Large intestine (tissue), 3 donors: Measurements from ENCODE around the gene OR2T5. TPM values are rescaled to one million over a fixed set of nuclear protein-coding genes. Genes with fewer than 3 reads are reported as not detected.
"Not testable (repeated sequence)": the region's sequence is repeated elsewhere in the genome, so short reads cannot be mapped to it uniquely, and the experiment has no call there.

Source experiments
- DNase-seq, 2 donors: peaks; one replicate each; pipeline versions ENCODE4 v3.0.0 to v3.0.0-alpha.2; 2013
- H3K27ac ChIP-seq: one replicate; pipeline ENCODE4 v1.5.1; 2013; ENCODE audit warnings: low read length
- H3K27me3 ChIP-seq: 2 replicates; pipeline ENCODE4 v1.6.1; 2013; ENCODE audit warnings: low read length; ENCODE audit not compliant: control insufficient read depth, insufficient read depth
- H3K36me3 ChIP-seq: 2 replicates; pipeline ENCODE4 v1.6.1; 2013; ENCODE audit warnings: low read length; ENCODE audit not compliant: control insufficient read depth, insufficient read depth
- H3K4me1 ChIP-seq: one replicate; pipeline ENCODE4 v1.6.1; 2013; ENCODE audit warnings: low read length; ENCODE audit not compliant: control insufficient read depth, insufficient read depth
- H3K4me3 ChIP-seq: one replicate; pipeline ENCODE4 v1.5.1; 2013; ENCODE audit warnings: low read length
- H3K9me3 ChIP-seq: one replicate; pipeline ENCODE4 v1.6.1; 2013; ENCODE audit warnings: mild to moderate bottlenecking, low read depth, low read length, moderate library complexity; ENCODE audit not compliant: control insufficient read depth
- WGBS: methylation state at CpG from one replicate; pipeline ENCODE4 v1.1.5; 2013; ENCODE audit warnings: low lambda C conversion rate; ENCODE audit not compliant: insufficient coverage; 5-methylcytosine and 5-hydroxymethylcytosine counted together
- polyA plus RNA-seq: library from polyadenylated mRNA; unstranded; fragments of 120-200 nt; gene quantifications from one replicate; pipeline ENCODE4 v1.2.1, GENCODE V29; 2013

The OR2T5 gene
- polyA plus RNA-seq, 1 donor: not detected

- H3K4me1 ChIP-seq, H3K27ac ChIP-seq: not testable (repeated sequence)
- no CpG with 5 or more reads among the region's 4 CpGs for WGBS
Measured at GRCh38 chr1:248455045-248455444, 33.3 kb upstream of the OR2T5 start.

DNA sequence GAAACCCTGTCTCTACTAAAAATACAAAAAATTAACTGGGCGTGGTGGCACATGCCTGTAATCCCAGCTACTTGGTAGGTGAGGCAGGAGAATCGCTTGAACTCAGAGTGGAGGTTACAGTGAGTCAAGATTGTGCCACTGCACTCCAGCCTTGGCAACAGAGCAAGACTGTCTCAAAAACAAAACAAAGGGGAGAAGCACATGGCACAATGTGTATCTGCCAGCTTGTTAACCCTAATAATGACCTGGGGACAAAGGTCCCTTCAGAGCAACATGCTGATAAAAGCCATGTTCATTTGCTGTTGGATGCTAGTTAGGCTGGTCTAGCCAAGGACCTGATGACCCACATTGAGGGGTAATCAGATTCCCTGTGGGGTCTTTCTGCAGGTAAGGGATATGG lies 31.8 kb upstream of the OR2T5 start:
- H3K4me1 ChIP-seq, H3K27me3 ChIP-seq, H3K4me3 ChIP-seq, H3K27ac ChIP-seq, H3K36me3 ChIP-seq, DNase-seq, H3K9me3 ChIP-seq: not testable (repeated sequence)
- WGBS: no CpG with 5 or more reads among the region's 2 CpGs

More at GRCh38 chr1:248455045-248455444, 33.3 kb upstream of the OR2T5 start:
- DNase-seq, H3K27me3 ChIP-seq, H3K36me3 ChIP-seq, H3K9me3 ChIP-seq, H3K4me3 ChIP-seq: not testable (repeated sequence)

DNA sequence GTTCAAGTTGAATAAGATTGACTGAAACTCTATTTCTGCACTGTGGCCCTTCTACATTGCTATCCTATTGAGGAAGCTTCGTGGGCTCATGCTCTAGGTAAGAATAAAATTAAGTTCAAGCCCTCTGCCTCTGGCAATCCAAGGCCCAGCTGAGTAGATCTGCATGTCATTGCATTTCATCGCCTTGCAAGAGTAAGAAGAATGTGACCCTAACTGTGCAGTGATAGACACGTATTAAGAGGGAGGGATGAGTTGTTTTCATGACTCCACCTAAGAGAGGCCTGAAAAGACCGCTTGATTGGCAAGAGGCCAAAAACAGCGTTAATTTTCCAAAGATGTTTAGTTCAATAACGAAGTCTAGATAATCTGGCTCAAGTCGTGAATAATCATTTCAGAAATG lies 29.3 kb upstream of the OR2T5 start:
- not testable (repeated sequence) for H3K4me3 ChIP-seq, DNase-seq
- WGBS: 100% methylated on average over 1 of the region's 7 CpGs

GRCh38 chr1:248471154-248471553 lies 17.2 kb upstream of the OR2T5 start:
- no peaks in the 10 kb centered on the region for H3K4me1 ChIP-seq
- H3K4me3 ChIP-seq: no peak overlapping the region
- H3K27ac ChIP-seq: no peak overlapping the region
- DNase-seq: no peak
- no peaks in the 10 kb centered on the region for H3K36me3 ChIP-seq
- H3K27me3 ChIP-seq: no peaks in the 10 kb centered on the region
- 93% methylated on average over 4 of the region's 4 CpGs for WGBS
- no peaks in the 10 kb centered on the region for H3K9me3 ChIP-seq

More for the DNA sequence above, 29.3 kb upstream of the OR2T5 start:
- not testable (repeated sequence) for H3K4me1 ChIP-seq, H3K36me3 ChIP-seq, H3K27me3 ChIP-seq, H3K27ac ChIP-seq, H3K9me3 ChIP-seq

DNA sequence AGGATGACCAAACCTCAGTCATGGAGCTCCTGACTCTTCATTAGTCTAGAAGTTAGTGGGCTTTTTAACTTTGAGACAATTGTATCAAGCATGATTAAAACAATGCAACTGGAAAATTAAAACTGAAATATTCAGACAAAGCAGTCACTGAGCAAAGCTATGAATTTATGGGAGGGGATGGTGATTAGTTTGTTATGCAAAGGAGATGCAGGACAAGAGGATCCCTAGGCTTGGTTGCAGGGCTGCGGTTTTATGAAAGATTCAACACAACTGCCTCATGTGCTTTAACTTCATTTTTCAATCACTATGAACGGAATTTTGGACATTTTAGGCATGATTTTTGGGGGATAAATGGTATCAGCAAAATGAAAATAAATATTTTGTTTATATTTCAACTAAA lies 16.3 kb upstream of the OR2T5 start:
- not testable (repeated sequence) for DNase-seq, H3K27me3 ChIP-seq, H3K4me3 ChIP-seq, H3K4me1 ChIP-seq, H3K27ac ChIP-seq, H3K36me3 ChIP-seq, H3K9me3 ChIP-seq
- WGBS: no CpG with 5 or more reads among the region's 2 CpGs

DNA sequence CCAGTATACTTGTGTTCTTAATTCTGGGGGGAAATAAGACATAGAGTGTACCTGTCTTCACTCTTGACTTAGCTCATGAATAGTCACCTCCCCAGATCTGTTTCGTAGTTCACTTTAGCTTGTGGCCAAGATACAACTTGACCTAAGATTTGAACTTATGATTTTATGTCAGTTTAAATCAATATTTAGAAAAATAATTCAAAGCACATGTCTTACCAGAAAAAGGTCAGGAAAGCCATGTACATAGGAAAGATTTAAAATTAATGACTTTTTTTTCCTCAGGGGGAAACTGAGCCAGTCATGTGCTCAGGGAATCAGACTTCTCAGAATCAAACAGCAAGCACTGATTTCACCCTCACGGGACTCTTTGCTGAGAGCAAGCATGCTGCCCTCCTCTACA lies 15.3 kb upstream of the OR2T5 start, which contains the start of gene OR2T3:
OR2T3 (plus strand) TSS at position 301 of the 400 bp plus-strand sequence; CDS start at position 301, 0 bp downstream.
- not testable (repeated sequence) for H3K4me3 ChIP-seq, DNase-seq, H3K27ac ChIP-seq, H3K27me3 ChIP-seq, H3K4me1 ChIP-seq, H3K36me3 ChIP-seq, H3K9me3 ChIP-seq
- 83% methylated on average over 1 of the region's 2 CpGs for WGBS

DNA sequence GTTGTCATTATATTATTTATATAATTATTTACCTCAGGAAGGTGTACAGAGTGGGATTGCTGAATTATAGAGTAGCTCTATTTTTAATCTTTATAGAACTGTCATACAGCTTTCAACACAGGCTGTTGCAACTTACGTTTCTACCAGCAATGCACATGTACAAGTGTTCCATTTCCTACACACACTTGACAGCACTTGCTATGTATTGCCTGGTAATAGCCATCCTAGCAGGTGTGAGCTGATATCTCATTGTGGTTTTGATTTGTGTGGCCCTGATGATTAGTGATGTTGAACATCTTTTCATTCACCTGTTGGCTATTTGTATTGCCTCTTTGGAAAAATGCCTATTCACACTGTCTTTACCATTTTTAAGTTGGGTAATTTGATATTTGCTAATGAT lies 12.7 kb upstream of the OR2T5 start:
- H3K27me3 ChIP-seq, H3K4me3 ChIP-seq, DNase-seq, H3K9me3 ChIP-seq, H3K27ac ChIP-seq, H3K36me3 ChIP-seq, H3K4me1 ChIP-seq: not testable (repeated sequence)
- no CpG with 5 or more reads among the region's 1 CpG for WGBS

DNA sequence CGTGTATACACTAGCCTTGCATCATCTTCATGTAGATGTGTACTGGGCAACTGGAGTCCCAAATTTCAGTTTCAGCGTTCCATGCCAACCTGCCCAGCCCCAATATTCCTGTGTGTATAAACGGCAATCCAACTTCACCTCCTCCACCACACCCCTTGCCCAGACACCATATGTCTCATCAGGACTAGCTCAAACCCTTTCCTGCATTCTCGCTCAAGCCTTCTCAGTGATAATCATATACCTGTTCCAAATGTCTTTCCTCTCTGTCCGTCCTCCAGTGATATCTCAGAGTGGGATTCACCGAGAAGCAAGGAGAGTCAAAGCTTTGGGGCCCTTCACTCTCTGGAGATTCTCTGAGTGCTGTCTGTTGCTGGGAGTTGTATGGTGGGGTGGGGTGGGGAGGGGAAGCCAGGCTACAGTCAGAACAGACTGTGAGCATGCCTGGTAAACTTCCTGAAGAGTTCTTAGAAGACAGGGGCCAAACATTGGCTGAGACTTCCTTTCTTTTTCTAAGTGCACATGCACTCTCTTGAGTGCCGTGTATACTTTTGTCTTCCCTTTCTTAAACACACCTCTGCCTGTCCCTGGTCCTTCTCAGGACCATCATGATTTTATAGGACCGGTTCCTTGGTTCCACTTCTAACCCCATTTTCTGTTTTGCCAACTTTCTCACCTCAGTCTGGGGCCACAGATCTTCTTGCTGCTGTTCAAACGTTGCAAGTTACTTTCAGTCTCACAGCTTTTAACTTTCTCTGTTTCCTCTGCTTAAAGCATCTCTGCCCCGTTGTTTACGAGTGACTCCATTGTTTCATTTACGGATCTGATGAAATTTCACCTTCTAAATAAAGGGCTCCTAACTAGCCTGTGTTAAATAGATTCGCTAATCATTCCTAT lies 6.5 kb upstream of the OR2T5 start:
- 87% methylated on average over 4 of the region's 13 CpGs for WGBS
- H3K4me3 ChIP-seq, H3K9me3 ChIP-seq, H3K27me3 ChIP-seq, H3K36me3 ChIP-seq, DNase-seq, H3K4me1 ChIP-seq, H3K27ac ChIP-seq: not testable (repeated sequence)

GRCh38 chr1:248496661-248497060 lies 8.3 kb downstream of the OR2T5 start:
- H3K4me1 ChIP-seq, H3K27ac ChIP-seq, H3K27me3 ChIP-seq, DNase-seq, H3K36me3 ChIP-seq, H3K4me3 ChIP-seq, H3K9me3 ChIP-seq: not testable (repeated sequence)
- WGBS: no CpG with 5 or more reads among the region's 5 CpGs

GRCh38 chr1:248500305-248501035 lies 12.1 kb downstream of the OR2T5 start:
- H3K36me3 ChIP-seq, H3K27me3 ChIP-seq, H3K4me1 ChIP-seq, H3K9me3 ChIP-seq, H3K27ac ChIP-seq, H3K4me3 ChIP-seq, DNase-seq: not testable (repeated sequence)
- WGBS: no CpG with 5 or more reads among the region's 2 CpGs
